Activated CD8-positive, alpha-beta memory T cell treated with anti-CD3 and anti-CD28 coated beads, Interleukin-2, amount 50 U/mL, for 1 hour (primary cell): Measurements from ENCODE around the gene KCTD19.

ENCODE experiments used
- DNase-seq: peaks from one replicate; pipeline ENCODE4 v3.0.0-alpha.2; 2020; ENCODE audit errors: extremely low read depth

The KCTD19 gene

DNA sequence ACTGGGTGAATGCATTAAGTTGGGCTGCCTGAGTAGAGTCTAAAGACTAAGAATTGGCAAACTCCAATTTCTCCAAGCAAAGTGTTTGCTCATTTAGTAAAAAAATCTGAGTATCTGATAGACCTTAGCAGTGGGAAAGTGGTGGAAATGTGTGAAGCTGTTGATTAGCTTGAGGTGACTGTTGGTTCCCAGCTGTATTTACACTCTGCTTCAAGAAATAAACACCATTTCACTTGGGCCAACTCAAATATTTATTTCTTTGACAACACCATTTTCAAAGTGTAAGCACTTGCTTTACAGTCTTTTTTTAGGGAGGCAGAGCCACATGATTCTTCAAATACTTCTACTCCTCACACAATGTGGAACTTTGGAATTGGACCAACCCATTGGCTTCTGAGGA is 8.7 kb downstream of the KCTD19 start:
- DNase-seq, result no peak

DNA sequence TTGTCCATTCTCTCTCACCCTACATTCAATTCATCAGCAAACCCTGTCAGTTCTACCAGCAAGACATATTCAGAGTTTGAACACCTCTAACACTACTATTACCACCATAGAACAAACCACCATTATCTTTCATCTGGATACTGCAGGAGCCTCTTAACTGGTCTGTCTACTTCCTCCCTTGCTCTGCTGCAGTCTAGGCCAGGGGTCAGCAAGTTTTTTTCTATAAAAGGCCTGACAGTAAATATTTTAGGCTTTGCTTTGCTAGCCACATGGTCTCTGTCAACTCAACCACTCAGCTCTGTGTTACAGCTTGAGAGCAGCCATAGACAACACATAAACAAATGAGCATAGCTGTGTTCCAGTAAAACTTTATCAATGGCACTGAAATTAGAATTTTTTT is 13.8 kb downstream of the KCTD19 start:
- DNase-seq, result no peak

DNA sequence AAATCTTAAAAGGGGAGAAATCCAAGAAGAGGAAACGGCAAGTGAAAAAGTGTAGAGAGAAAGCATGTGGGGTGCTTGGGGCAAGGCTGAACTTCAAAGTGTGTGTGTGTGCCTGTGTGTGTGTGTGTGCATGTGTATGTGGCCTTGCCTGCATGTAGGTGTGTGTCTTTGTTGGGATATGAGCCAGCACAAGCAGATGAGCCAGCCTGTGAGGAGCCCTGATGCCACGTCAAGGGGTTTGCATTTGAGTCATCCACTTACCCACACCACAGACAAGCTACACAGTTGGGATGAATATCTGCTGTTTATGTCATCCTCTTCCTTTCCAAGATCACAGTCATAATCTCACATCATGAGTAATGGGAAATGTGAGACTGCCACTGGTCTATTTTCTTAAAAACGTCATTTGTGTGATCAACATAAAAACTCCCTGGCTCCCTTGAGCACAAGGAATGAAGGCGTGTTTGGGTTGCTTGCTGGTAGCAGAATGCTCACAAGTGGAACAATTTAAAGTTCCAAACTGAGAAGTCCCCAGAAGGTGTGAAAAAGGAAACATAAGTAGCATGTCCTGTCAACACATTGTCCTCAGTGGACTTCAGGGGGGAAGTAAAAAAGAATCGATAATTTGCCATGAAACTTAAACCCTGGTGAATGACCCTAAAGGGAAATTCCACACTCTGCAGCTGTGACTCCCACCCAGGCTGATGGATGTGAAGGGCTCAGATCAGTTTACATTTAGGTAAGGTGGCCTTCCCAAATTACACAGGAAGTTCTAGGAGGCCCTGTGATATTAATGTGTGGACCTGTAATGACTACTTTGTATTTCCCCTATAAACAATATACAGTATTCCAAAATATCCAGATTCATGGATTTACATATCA is 14.7 kb downstream of the KCTD19 start:
- DNase-seq, result no peak

DNA sequence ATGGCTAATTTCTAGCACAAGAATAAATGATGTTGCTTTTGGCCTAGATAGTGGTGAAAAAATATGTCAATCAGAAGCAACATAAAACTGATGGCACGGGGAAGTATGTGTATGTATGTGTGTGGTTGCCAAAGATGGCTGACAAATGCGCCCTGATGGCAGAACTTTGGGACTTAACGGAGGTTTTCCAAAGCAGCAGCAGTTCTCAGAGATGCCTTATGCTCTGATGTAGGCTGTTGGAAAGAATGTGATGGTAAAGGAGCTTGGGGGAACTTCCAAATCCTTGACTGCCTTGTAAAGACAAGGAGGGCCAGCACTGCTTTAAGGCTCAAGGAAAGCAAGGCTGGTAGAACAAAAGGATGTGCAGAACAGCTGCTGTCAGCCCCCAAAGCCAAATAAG is 16.0 kb downstream of the KCTD19 start:
- no peak for DNase-seq

DNA sequence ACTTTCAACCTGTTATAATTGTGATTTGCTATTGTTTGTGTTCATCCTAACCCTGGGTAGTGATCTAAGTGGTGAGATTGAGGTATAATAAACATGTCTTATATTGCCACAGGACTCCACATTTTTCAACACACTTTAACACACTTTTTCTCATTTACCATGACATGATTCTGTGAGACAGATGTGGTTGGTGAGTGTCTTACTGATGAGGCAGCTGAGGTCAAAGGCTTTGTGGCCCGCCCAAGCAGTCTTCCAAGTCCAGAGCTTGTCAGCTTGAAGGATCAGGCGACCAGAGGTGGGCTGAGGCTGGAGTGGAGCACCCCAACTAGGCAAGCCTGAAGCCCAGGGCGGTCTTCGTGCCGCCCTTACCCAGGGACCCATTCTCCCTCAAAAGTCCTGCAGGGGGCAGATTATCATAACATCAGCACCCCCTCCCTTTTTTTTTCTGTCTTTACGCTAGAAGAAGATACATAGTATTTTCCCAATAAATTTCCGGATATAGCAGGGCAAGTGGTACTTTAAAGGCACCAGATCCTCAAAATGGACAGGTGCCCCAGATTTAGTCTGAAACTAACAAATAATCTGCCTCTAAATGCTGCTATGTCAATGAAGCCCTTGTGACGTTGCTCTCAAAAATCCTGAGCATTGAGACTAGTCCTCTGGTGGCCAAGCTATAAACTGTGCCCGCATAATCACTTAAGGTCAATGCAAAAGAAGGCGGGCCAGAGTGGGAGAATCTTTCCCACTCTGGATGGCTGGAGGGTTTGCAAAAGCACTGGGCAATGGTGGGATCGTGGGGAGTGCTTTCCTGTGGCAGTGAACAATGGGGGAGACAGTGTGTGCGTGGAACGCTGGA is 21.1 kb downstream of the KCTD19 start:
- no peak for DNase-seq

DNA sequence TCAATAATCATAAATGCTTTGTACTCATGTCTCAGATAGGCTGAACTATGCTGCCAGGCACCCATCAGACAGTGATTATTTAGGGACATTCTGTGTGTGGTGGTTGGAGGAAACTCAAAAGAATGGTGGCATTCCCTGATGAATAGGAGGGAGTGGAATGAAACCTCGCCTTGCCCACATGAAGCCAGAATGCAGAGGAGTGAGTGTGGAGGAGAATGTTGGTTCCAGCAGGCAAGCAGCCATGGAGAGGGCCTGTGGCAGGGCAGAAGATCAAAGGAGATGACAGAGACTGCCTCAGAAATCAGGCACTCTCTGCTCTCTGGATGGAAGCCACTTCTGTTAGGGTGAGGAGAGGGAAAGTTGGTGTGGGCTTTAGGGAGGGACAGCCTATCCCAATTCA is 22.5 kb downstream of the KCTD19 start:
- DNase-seq, result no peak

DNA sequence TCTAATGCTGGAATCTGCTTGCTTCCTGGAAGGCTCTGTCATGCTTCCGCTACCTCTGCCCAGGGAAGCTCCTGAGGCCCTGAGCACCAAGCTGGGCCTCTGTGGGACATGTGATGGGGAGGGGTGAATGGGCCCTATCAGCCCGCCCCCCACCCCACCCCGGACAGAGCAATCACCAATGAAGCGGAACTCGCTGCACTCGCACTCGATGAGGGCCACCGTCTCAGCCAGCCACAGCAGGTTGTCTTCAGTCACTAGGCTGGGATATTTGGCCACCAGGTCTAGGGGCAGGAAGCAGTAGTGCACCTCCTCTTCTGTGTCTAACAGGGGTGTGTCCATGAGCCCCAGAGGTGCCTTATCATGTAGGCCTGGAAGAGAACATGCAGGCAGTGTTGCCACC is 23.6 kb downstream of the KCTD19 start:
- no peak for DNase-seq

DNA sequence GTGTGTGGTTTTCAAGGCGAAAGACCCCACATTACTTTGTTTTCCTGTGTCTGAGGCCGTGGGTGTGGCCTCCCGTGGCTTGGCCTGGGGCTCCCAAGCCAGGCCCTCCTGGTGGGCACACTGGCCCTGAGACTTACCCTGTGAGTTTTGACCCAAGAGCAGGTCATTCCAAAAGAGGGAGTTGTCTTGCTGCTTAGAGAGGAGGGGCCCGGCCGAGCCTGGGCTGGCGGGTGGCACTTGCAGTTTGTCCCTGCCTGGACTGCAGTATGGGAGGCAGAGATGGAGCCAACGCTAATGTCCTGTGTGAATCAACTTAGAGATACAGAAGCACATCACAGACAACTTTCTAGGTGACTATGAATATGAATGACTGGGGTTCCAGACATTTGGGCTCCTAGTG is 24.5 kb downstream of the KCTD19 start:
- DNase-seq, result no peak

DNA sequence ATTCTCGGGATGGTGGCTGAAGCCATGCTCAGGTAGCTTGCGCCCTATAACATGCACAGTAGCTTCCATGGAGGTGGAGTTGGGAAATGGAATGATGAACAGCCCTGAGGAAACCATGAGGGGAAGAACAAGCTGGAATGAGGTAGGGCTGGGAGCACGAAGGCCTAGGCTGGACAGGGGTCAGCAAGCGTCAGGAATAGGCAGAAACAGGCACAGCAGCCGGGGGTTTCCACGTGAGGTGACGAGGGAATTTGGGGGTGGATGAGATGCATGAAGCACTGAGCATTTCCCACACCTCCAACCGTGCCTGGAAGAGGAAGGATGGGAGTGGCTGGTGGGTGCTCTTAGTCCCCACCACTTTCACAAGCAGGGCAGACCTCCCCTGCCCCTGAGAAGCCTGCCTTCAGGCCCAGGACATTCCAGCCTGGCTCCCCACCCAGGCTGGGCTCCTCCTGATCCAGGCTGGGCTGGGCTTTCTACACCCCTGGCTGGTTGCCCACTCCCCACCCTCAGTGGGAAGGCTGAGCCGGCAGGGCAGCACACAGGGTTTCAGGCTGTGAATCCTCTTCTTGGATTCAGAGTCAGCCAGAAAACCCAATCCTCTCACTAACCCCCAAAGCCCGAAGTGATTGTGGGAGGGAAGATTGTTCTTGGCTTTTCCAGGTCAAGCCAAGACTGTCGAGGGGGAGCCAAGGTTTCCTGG is 25.3 kb downstream of the KCTD19 start:
- no peak for DNase-seq

DNA sequence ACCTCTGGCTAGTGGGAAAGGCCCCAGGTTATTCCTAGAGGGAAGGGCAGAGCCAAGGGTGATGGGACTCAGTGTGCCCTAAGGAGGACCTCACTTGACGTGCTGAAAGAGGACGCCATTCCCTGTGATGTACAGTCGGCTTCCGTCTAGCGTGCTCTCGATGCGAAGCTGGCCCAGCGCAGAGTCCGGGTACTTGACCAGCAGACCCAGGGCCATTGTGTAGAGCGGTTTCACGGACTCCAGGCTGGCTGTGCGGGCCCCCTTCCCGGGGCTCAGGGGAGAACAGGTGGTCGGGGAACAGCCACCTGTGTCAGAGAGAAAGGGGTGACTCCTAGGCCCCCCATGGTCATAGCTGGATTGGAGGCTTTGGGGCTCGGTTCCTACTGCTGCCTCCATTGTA is 27.3 kb downstream of the KCTD19 start:
- no peak for DNase-seq

DNA sequence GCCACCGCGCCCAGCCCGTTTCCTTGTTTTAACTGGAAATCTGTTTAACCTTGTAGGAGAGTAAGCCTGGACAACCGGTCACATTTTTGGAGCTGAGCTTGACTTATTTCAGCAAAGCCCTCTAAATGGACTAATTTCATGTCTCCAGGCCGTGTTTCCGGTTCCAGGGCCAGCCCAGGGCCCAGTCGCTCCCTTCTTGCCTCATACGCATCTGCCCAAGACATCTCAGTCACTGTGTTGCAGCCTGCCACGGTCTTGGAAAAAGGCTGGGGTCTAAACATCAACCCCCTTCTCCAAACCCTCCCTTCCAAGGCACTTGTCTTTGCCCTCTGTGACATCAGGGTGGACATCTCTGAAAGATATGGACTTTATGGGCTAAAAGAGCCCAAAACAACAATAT is 28.3 kb downstream of the KCTD19 start:
- DNase-seq, result no peak

DNA sequence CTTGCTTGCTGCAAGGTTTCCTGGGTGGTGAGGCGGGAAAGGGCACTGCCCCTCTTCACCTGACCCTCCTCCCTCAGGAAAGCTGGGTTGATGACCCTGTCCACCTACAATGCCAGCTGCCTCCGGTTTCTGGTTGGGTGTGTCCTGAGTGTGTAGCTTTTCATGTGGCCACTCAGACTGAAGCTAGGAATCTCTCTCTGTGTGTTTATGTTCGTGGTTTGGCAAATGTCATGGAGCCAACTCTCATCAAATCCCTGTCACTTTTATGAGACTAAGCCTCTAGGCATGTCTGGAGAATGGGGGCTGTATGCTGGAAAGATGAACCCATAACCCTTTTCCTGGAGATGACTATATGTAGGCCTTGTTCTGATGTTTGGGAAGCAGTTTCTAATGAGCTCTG is 30.1 kb downstream of the KCTD19 start:
- DNase-seq, result no peak

DNA sequence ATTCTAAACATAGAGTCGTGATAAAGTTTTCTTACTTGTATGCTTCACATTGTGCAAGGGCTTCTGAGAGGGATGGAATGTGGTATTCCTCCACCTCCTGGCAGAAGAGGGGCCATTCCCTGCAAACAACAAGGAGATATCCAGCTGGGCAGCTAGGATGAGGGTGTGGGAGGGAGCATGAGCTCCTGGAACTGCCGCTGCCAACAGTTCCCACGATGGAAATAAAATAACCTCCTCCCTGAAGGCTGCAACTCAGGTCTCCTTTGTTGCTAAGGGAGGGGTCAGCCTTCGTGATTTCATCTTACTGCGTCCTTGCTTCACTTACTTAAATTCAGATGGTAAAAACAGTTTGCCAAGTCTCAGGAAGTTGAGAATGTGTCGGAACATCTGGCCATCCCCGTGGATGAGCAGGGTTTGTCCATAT is 31.6 kb downstream of the KCTD19 start:
- DNase-seq, result no peak

DNA sequence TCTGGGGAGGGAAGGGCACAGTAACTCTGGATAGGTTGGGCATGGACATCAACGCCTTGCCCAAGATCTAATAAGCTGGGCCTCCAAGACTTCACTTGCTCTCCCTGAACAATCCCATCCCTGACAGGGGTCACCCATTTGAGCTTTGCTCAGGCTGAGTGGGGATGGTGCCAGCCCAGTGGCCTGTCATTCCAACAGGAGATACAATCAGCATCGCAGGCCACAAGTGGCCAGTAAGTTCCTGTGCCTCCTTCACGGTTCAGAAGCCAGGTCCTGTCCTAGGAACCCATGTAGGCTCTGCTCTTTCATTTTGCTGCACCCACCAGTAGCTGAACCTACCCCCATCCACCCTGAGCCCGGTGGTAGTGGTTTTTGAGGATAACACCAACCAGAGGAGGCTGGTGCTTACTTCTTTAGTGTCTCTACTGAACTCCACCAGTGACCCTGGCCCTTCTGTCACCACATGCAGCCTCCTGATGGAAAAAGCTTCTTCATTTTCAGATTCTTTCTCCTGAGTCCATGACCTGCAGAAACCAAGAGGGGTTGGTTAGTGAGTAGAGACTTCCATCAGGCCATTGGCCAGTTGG is 32.3 kb downstream of the KCTD19 start:
- DNase-seq, result no peak

DNA sequence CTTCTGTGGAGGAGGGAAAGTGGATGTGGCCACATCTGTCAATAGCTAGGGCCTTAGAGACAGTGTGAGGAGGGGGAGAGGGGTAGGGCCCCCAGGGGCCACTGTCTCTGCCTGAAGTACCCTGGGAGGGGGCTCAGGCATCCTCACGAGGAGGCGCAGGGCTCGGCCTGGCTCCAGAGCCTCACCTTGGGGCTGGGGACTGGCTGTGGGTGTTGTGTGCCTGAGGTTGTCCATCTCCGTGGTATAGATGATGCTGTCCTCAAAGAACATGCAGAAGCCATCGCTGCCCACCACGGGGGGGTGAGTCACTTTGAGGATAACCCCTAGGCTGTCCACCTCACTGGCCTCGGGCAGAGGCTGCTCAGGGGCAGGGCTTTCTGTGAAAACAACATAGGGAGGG is 35.1 kb downstream of the KCTD19 start:
- DNase-seq, result no peak

DNA sequence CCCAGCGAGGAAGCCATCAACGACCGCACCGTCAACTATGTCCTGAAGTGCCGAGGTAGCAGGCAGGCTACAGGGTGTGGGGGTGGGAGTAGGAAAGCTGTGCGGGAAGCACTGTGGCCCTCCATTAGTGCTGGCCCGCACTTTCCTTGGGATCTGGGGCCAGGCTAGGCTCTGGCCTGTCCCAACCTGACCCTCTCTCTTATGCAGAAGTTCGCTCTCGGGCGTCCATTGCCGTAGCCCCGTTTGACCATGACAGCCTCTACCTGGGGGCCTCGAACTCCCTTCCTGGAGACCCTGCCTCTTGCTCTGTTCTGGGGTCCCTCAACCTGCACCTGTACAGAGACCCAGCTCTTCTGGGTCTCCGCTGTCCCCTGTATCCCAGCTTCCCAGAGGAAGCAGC is 38.6 kb downstream of the KCTD19 start:
- DNase-seq, result no peak

DNA sequence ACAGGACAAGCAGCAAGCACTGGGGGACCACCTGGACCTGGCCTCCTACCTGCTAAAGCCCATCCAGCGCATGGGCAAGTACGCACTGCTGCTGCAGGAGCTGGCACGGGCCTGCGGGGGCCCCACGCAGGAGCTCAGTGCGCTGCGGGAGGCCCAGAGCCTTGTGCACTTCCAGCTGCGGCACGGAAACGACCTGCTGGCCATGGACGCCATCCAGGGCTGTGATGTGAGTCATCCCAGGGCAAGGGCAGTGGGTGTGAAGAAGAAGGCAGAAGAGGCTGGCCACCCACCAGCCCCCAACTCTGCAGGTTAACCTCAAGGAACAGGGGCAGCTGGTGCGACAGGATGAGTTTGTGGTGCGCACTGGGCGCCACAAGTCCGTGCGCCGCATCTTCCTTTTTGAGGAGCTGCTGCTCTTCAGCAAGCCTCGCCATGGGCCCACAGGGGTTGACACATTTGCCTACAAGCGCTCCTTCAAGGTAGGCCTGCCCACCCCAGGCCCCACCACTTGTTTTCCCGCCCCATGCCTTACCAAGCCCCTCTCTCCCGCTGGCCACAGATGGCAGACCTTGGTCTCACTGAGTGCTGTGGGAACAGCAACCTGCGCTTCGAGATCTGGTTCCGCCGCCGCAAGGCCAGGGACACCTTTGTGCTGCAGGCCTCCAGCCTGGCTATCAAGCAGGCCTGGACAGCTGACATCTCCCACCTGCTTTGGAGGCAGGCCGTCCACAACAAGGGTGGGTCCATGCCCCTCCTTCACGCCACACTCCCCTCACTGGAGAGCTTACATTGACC is 39.9 kb downstream of the KCTD19 start:
- no peak for DNase-seq

DNA sequence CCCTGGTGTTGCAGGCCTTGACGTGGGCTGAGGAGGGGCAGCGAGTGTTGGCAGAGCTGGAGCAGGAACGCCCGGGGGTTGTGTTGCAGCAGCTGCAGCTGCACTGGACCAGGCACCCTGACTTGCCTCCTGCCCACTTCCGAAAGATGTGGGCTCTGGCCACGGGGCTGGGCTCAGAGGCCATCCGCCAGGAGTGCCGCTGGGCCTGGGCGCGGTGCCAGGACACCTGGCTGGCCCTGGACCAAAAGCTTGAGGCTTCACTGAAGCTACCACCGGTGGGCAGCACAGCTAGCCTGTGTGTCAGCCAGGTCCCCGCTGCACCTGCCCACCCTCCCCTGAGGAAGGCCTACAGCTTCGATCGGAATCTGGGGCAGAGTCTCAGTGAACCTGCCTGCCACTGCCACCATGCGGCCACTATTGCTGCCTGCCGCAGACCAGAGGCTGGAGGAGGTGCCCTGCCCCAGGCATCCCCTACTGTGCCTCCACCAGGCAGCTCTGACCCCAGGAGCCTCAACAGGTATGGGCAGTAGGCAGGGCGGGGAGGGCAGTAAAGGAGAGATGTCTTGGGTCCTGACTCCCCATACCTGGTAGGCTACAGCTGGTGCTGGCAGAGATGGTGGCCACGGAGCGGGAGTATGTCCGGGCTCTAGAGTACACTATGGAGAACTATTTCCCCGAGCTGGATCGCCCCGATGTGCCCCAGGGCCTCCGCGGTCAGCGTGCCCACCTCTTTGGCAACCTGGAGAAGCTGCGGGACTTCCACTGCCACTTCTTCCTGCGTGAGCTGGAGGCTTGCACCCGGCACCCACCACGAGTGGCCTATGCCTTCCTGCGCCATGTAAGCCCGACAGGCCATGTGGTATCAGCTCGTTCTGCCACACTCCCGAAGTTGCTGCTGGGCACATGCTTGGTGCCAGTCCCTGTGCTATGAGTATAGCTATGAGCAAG is 41.6 kb downstream of the KCTD19 start:
- DNase-seq, result no peak

DNA sequence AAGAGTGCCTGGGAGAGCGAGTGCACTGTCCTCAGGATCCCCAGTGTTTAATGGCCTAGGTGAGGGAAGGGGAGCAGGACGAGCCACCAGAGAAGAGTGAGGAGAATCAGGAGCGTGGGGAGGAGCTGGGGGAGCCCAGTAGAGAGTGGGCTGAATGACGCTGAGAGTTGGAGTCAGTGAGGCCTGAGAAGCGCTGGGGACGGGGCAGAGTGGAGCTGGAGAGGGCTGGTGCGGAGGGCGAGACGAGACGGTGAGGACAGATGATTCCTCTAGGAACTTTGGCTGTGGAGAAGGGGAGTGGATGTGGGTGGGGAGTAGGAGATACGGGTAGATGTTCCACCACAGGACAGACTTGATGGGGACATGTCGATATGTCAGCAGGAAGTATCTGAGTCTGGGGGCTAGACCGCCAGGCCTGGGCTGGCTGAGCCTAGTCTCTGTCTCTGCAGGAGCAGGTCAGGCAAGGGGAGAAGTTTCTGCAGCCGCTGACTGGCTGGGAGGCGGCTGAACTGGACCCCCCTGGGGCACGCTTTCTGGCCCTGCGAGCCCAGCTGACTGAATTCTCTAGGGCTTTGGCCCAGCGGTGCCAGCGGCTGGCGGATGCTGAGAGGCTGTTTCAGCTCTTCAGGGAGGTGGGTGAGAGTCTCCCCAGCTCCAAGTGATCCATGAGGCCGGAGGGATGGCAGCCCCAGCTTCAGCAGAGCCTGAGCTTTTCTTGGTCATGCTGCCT is 42.5 kb downstream of the KCTD19 start:
- no peak for DNase-seq
